Lung (tissue), 12 donors: Measurements from ENCODE around the gene CLDN3. TPM values are rescaled to one million over a fixed set of nuclear protein-coding genes. Genes with fewer than 3 reads are reported as not detected.

Source experiments
- ATAC-seq: fragments of 200-7000 bp; cut with Tn5 transposase; one replicate; pipeline ENCODE4 v1.9.1; 2020; ENCODE audit warnings: moderate number of reproducible peaks; ENCODE audit not compliant: insufficient read depth, low FRiP score
- DNase-seq, 3 donors: peaks; one replicate each; pipeline ENCODE4 v3.0.0-alpha.2; 2013 to 2017
- H3K27ac ChIP-seq, 2 donors: one replicate each; pipeline ENCODE4 v1.5.1; 2013; ENCODE audit warnings: mild to moderate bottlenecking in 2 of 2, moderate library complexity in 2 of 2, control low read depth in 1 of 2, inconsistent platforms in 1 of 2, low read depth in 1 of 2, low read length in 1 of 2
- H3K27me3 ChIP-seq, 3 donors: one replicate each; pipeline ENCODE4 v1.5.1; 2013; ENCODE audit warnings: low read length in 2 of 3; ENCODE audit not compliant: control insufficient read depth in 3 of 3, insufficient read depth in 3 of 3
- H3K36me3 ChIP-seq, 4 donors: one replicate each; pipeline ENCODE4 v1.5.1; 2013; ENCODE audit warnings: low read length in 4 of 4, mild to moderate bottlenecking in 1 of 4, moderate library complexity in 1 of 4; ENCODE audit not compliant: control insufficient read depth in 4 of 4, insufficient read depth in 4 of 4
- H3K4me1 ChIP-seq, 5 donors: one replicate each; pipeline ENCODE4 v1.5.1; 2013; ENCODE audit warnings: low read length in 5 of 5, mild to moderate bottlenecking in 2 of 5, moderate library complexity in 1 of 5; ENCODE audit not compliant: control insufficient read depth in 5 of 5, insufficient read depth in 5 of 5
- H3K4me3 ChIP-seq: one replicate; pipeline ENCODE4 v1.5.1; 2013; ENCODE audit warnings: mild to moderate bottlenecking, control low read depth, moderate library complexity
- H3K9ac ChIP-seq, 2 donors: one replicate each; pipeline ENCODE4 v1.5.1; 2013; ENCODE audit warnings: low read length in 2 of 2, control low read depth in 1 of 2; ENCODE audit not compliant: insufficient read depth in 1 of 2
- H3K9me3 ChIP-seq, 4 donors: one replicate each; pipeline ENCODE4 v1.5.1; 2013; ENCODE audit warnings: low read length in 3 of 4, mild to moderate bottlenecking in 1 of 4, moderate library complexity in 1 of 4; ENCODE audit not compliant: control insufficient read depth in 4 of 4, insufficient read depth in 3 of 4
- CTCF ChIP-seq: IDR thresholded peaks from 2 replicates; pipeline ENCODE4 v1.5.1; 2012; ENCODE audit warnings: mild to moderate bottlenecking; ENCODE audit errors: control extremely low read depth, extremely low read depth
- WGBS, 2 donors: extraction: QIAGEN DNeasy Blood & Tissue Kit; methylation state at CpG; one replicate each; pipeline ENCODE4 v1.1.7; 2013; 5-methylcytosine and 5-hydroxymethylcytosine counted together
- polyA plus RNA-seq, 2 donors: library from polyadenylated mRNA; stranded (reverse); fragments of 200-250 nt; gene quantifications; one replicate each; pipeline ENCODE4 v1.2.1, GENCODE V29; 2013
- total RNA-seq, 2 donors: library from RNA; depleted of rRNA in 1 of 2; stranded (reverse); fragments of >200 nt in 1 of 2; gene quantifications; one replicate each; pipeline ENCODE4 v1.2.1, GENCODE V29; 2014 to 2021
- donor health status: control.
- donor health status: control.
- donor health status: Bipolar disorder and iron deficiency.
- donor health status: healthy.
- donor health status: DM: yes; HTN: yes; CAD: no.

CLDN3 gene
- total and polyA plus RNA-seq, 4 donors = 42.9 to 54.7 (median 43.6) TPM

GRCh38 chr7:73732397-73732796 lies 37.7 kb downstream of the CLDN3 start:
- 66 to 90% methylated on average over 2 of the region's 2 CpGs for WGBS, 2 donors
- Histone ChIP-seq H3K4me3 (no peak overlapping the region), H3K36me3 (peaks cover 0 to 10% (median 7%) of the 10 kb centered on the region in 4 donors), H3K27ac (no peak overlapping the region), H3K4me1 (peaks cover 0 to 3% (median 0%) of the 10 kb centered on the region in 5 donors), H3K9me3 (peaks cover 0 to 1% (median 0%) of the 10 kb centered on the region in 4 donors), H3K9ac (no peak overlapping the region), H3K27me3 (no peaks in the 10 kb centered on the region)
- no peak for ATAC-seq
- DNase-seq = no peak
- TF ChIP-seq CTCF = no peak

- Histone ChIP-seq H3K27ac (no peak overlapping the region), H3K36me3 (peaks cover 0 to 2% (median 0%) of the 10 kb centered on the region in 4 donors), H3K9me3 (peaks cover 0 to 1% (median 0%) of the 10 kb centered on the region in 4 donors), H3K4me3 (no peak overlapping the region), H3K9ac (no peak overlapping the region), H3K27me3 (no peaks in the 10 kb centered on the region), H3K4me1 (peaks cover 0 to 3% (median 0%) of the 10 kb centered on the region in 5 donors)
- TF ChIP-seq CTCF = no peak
- DNase-seq (no peak), ATAC-seq (no peak)
- WGBS, 2 donors = 16 to 28% methylated on average over 3 of the region's 3 CpGs
Measured at GRCh38 chr7:73730485-73730884, 39.6 kb downstream of the CLDN3 start.

GRCh38 chr7:73728551-73728950 lies 41.5 kb downstream of the CLDN3 start:
- WGBS, 2 donors = 55 to 61% methylated on average over 5 of the region's 5 CpGs
- Histone ChIP-seq H3K4me1 (no peaks in the 10 kb centered on the region), H3K27me3 (no peaks in the 10 kb centered on the region), H3K9me3 (peaks cover 0 to 1% (median 0%) of the 10 kb centered on the region in 4 donors), H3K4me3 (no peak overlapping the region), H3K9ac (no peak overlapping the region), H3K36me3 (no peaks in the 10 kb centered on the region), H3K27ac (no peak overlapping the region)
- no peak for TF ChIP-seq CTCF
- ATAC-seq (no peak), DNase-seq (no peak)

GRCh38 chr7:73727952-73728351 lies 42.1 kb downstream of the CLDN3 start:
- Histone ChIP-seq H3K27ac (no peak overlapping the region), H3K9ac (no peak overlapping the region), H3K4me3 (no peak overlapping the region), H3K27me3 (no peaks in the 10 kb centered on the region), H3K9me3 (peaks cover 0 to 1% (median 0%) of the 10 kb centered on the region in 4 donors), H3K4me1 (no peaks in the 10 kb centered on the region), H3K36me3 (no peaks in the 10 kb centered on the region)
- ATAC-seq (no peak), DNase-seq (no peak)
- WGBS, 2 donors = 54 to 68% methylated on average over 3 of the region's 3 CpGs
- no peak for TF ChIP-seq CTCF
